MM.1S (cell line): Measurements from ENCODE around the gene ZNF134.

Source experiments
- DNase-seq: peaks from one replicate; pipeline ENCODE4 v3.0.0-alpha.2; 2015
- H2AFZ ChIP-seq: fragments of 300-600 bp; sonication (generic); 2 replicates; pipeline ENCODE4 v1.6.0; 2016; ENCODE audit warnings: antibody characterized with exemption, low read length
- H3F3A ChIP-seq: fragments of 300-600 bp; sonication (generic); 2 replicates; pipeline ENCODE4 v1.6.1; 2016; ENCODE audit warnings: mild to moderate bottlenecking, antibody characterized with exemption, low read length, moderate library complexity, mixed read lengths; ENCODE audit not compliant: insufficient read depth
- H3K27ac ChIP-seq: fragments of 300-600 bp; sonication (generic); 2 replicates; pipeline ENCODE4 v1.5.1; 2016; ENCODE audit warnings: mild to moderate bottlenecking, low read length
- H3K27me3 ChIP-seq: fragments of 300-600 bp; sonication (generic); replicated peaks from 2 replicates; pipeline ENCODE4 v1.6.0; 2016; ENCODE audit warnings: low read length; ENCODE audit not compliant: insufficient read depth
- H3K36me3 ChIP-seq: fragments of 300-600 bp; sonication (generic); replicated peaks from 2 replicates; pipeline ENCODE4 v1.6.1; 2016; ENCODE audit warnings: mild to moderate bottlenecking, low read length, mixed read lengths; ENCODE audit not compliant: insufficient read depth
- H3K4me1 ChIP-seq: fragments of 300-600 bp; sonication (generic); 2 replicates; pipeline ENCODE4 v1.6.1; 2016; ENCODE audit warnings: low read length, mixed read lengths
- H3K4me2 ChIP-seq: fragments of 300-600 bp; sonication (generic); 2 replicates; pipeline ENCODE4 v1.6.0; 2016; ENCODE audit warnings: low read depth, low read length
- H3K4me3 ChIP-seq: fragments of 300-600 bp; sonication (generic); 2 replicates; pipeline ENCODE4 v1.5.1; 2016; ENCODE audit warnings: low read length, mixed read lengths
- H3K79me2 ChIP-seq: fragments of 300-600 bp; sonication (generic); 2 replicates; pipeline ENCODE4 v1.6.1; 2016; ENCODE audit warnings: mixed run types, low read length, mixed read lengths
- H3K9ac ChIP-seq: fragments of 300-600 bp; sonication (generic); 2 replicates; pipeline ENCODE4 v1.6.1; 2016; ENCODE audit warnings: low read length, mixed read lengths
- H3K9me2 ChIP-seq: fragments of 300-600 bp; sonication (generic); replicated peaks from 2 replicates; pipeline ENCODE4 v1.6.1; 2016; ENCODE audit warnings: mild to moderate bottlenecking, low read length, mixed read lengths; ENCODE audit not compliant: insufficient read depth
- H3K9me3 ChIP-seq: fragments of 300-600 bp; sonication (generic); replicated peaks from 2 replicates; pipeline ENCODE4 v1.6.1; 2016; ENCODE audit warnings: mild to moderate bottlenecking, low read length, mixed read lengths; ENCODE audit not compliant: insufficient read depth
- H4K20me1 ChIP-seq: fragments of 300-600 bp; sonication (generic); 2 replicates; pipeline ENCODE4 v1.6.1; 2016; ENCODE audit warnings: mild to moderate bottlenecking, low read length, moderate library complexity, mixed read lengths; ENCODE audit not compliant: insufficient read depth
- EZH2 ChIP-seq: fragments of 300-600 bp; sonication (generic); optimal IDR thresholded peaks from 2 replicates; pipeline ENCODE3; 2017; ENCODE audit warnings: low read depth, mild to moderate bottlenecking, antibody characterized with exemption, low read length, mixed read lengths
- EZH2phosphoT487 ChIP-seq: fragments of 300-600 bp; sonication (generic); IDR thresholded peaks from 2 replicates; pipeline ENCODE4 v1.6.1; 2018; ENCODE audit warnings: antibody characterized with exemption, low read length
- TF ChIP-seq, protein P1 (sequence below): fragments of 300-600 bp; sonication (generic); IDR thresholded peaks from 2 replicates; pipeline ENCODE4 v1.5.1; 2016; ENCODE audit warnings: antibody characterized with exemption, low read length, mixed read lengths

The ZNF134 gene

DNA sequence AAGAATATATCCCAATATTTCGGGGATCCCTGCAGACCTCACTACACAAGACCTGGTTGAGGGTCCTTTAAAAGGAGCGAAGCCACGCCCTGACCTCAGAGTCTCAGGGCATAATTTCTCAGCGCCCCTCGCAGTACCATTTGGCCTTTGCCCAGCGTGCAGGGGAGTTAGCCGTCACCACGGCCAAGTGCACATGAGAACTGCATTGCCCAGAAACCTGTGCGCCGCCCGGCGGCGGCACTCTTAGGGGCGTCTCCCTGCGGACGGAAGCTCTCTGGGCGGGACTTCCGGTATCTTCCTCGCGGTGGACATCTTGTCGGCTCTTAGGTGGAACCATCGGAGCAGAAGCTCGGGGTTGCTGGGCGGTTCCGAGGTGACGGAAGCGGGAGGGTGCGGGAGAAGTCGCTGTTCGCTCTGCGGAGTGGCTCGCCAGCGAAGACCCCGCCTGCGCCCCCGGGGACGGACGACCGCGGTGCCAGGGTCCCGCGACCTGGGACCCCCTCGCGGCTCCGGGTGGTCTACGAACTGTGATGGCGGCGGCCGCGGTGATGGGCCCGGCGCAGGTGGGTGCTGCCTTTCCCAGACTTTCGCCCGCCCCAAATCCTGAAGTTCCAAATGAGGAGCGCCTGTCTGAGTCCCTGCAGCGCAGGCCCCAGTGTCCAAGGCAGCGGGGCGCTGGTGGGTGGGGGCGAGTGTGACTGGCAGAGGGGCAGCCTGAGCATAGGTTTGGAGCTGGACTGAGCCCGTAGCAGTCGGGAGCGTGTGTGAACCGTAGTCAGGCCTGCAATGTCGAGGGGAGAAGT, at the start of gene ZNF134:
Gene ZNF134, plus strand, starts transcription at position 302 of the 803 bp plus-strand sequence. CDS start 5,227 bp downstream, outside the sequence.
- no peaks in the 10 kb centered on the region for H3K36me3 ChIP-seq
- peaks cover 8% of the 10 kb centered on the region for H3K9me3 ChIP-seq
- no peaks in the 10 kb centered on the region for H4K20me1 ChIP-seq
- H3K4me2 ChIP-seq = peak within 1 kb of the TSS; percentile 75
- TF ChIP-seq, protein P1, sequence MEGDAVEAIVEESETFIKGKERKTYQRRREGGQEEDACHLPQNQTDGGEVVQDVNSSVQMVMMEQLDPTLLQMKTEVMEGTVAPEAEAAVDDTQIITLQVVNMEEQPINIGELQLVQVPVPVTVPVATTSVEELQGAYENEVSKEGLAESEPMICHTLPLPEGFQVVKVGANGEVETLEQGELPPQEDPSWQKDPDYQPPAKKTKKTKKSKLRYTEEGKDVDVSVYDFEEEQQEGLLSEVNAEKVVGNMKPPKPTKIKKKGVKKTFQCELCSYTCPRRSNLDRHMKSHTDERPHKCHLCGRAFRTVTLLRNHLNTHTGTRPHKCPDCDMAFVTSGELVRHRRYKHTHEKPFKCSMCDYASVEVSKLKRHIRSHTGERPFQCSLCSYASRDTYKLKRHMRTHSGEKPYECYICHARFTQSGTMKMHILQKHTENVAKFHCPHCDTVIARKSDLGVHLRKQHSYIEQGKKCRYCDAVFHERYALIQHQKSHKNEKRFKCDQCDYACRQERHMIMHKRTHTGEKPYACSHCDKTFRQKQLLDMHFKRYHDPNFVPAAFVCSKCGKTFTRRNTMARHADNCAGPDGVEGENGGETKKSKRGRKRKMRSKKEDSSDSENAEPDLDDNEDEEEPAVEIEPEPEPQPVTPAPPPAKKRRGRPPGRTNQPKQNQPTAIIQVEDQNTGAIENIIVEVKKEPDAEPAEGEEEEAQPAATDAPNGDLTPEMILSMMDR = no peak
- TF ChIP-seq EZH2phosphoT487 (no peak), EZH2 (no peak)
- no peak within 1 kb of the TSS for H3K27ac ChIP-seq
- H3K9me2 ChIP-seq = no peaks in the 10 kb centered on the region
- peak within 1 kb of the TSS; percentile 23; the same call in 1 of the 2 replicates for H3K9ac ChIP-seq
- H3K27me3 ChIP-seq = no peaks in the 10 kb centered on the region
- H3K79me2 ChIP-seq = no peaks in the 10 kb centered on the region
- DNase-seq = peak; percentile 88
- peak within 1 kb of the TSS; percentile 82 for H3K4me3 ChIP-seq
- peak within 1 kb of the TSS; percentile 91 for H2AFZ ChIP-seq
- H3K4me1 ChIP-seq = no peaks in the 10 kb centered on the region
- H3F3A ChIP-seq = no peaks in the 10 kb centered on the region

DNA sequence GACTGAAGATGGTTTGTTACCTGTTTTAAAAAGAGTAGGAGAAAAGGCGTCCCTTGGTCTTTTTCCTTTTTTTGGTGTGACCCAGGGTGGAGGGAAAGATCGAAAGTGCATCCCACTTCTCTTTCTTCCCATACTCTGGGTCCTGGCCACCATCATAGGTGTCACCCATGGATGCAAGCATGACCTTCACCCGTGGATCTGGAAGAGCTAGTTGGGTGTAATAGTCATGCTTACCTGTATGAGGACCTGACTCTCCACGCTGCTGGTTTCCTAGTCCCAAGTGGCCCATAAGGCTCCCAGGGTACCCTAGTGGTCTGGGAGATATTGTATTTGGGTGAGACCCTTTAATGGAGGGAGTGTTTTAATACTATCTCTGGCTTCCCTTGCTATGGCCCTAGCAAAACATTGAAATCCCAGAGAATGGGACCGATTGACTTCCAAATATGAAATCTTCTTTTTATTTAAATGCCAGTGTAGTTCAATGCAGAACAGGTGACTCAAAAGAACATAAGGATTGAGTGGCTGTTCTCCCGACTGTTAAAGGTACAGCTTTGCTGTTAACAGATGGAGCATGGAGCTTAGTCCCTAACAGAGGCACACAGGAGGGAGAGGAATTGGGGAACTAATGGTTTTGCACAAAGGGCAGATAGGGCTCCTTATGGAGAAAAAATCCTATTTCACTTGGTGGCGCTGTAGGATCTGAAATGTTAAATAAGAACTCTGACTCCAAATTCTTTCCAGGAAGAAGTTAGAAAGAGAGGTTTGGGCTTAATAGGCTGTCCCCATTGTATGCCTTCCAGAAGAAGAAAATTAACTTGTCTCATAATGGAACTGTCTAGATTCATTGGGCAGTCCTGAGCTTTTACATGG, 47.4 kb upstream of the ZNF134 start:
- Histone ChIP-seq H3K9me3 (no peaks in the 10 kb centered on the region; the same call in 1 of the 2 replicates), H3K36me3 (no peaks in the 10 kb centered on the region), H3K79me2 (no peaks in the 10 kb centered on the region), H3F3A (no peaks in the 10 kb centered on the region), H3K4me1 (no peaks in the 10 kb centered on the region), H3K4me2 (no peak overlapping the region), H3K27me3 (no peaks in the 10 kb centered on the region; the same call in 1 of the 2 replicates), H3K9ac (no peak overlapping the region), H3K9me2 (no peaks in the 10 kb centered on the region), H3K27ac (no peak overlapping the region), H2AFZ (no peak overlapping the region), H4K20me1 (no peaks in the 10 kb centered on the region), H3K4me3 (no peak overlapping the region)
- TF ChIP-seq, protein P1 = no peak
- TF ChIP-seq EZH2phosphoT487 (no peak), EZH2 (no peak)
- no peak for DNase-seq

DNA sequence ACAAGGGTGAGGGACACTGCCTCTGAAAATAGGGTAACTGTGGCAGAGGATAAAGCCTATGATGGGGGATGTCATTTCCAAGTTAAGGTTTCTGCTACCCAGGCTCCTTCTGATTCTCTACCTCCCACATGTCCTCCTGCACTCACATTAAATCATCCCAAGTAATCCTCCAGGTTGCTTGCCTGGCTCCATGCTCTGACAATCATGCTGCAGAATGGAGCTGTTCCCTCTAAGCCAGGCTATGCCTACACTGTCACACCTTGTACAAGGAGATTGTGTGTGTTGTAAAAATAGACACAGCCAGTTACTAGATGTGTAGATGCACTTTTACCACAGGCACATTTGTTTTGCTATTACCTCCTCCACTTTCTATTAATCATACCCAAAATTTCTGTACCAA, 43.3 kb upstream of the ZNF134 start:
- Histone ChIP-seq H3K9me3 (no peaks in the 10 kb centered on the region), H3K36me3 (peaks cover 22% of the 10 kb centered on the region; the same call in 1 of the 2 replicates), H4K20me1 (no peaks in the 10 kb centered on the region)

More for the DNA sequence above, 43.3 kb upstream of the ZNF134 start:
- TF ChIP-seq, protein P1 = no peak
- TF ChIP-seq EZH2phosphoT487 = no peak
- no peak for TF ChIP-seq EZH2
- Histone ChIP-seq H3K4me3 (no peak overlapping the region), H3F3A (no peaks in the 10 kb centered on the region), H2AFZ (no peak overlapping the region), H3K4me1 (no peaks in the 10 kb centered on the region), H3K27me3 (no peaks in the 10 kb centered on the region), H3K4me2 (no peak overlapping the region), H3K9ac (no peak overlapping the region), H3K79me2 (no peaks in the 10 kb centered on the region), H3K27ac (no peak overlapping the region), H3K9me2 (no peaks in the 10 kb centered on the region)
- DNase-seq = no peak
